Hepatocyte (in vitro differentiated cells): ENCODE results near the gene FBXL20. TPM values are rescaled to one million over a fixed set of nuclear protein-coding genes. Genes with fewer than 3 reads are reported as not detected.

Source experiments
- DNase-seq: peaks from one replicate; pipeline ENCODE4 v3.0.0-alpha.2; 2016; ENCODE audit warnings: low spot score
- H2AFZ ChIP-seq: fragments of 200-600 bp; sonication (generic); 2 replicates; pipeline ENCODE4 v1.6.0; 2016; ENCODE audit warnings: antibody characterized with exemption, mild to moderate bottlenecking
- H3K27ac ChIP-seq: fragments of 200-600 bp; sonication (generic); 2 replicates; pipeline ENCODE4 v1.5.1; 2016; ENCODE audit warnings: mild to moderate bottlenecking
- H3K27me3 ChIP-seq: fragments of 200-600 bp; sonication (generic); 2 replicates; pipeline ENCODE4 v1.6.1; 2016
- H3K36me3 ChIP-seq: fragments of 200-600 bp; sonication (generic); replicated peaks from 2 replicates; pipeline ENCODE4 v1.5.1; 2016; ENCODE audit warnings: low read depth; ENCODE audit not compliant: insufficient read depth
- H3K4me1 ChIP-seq: fragments of 200-600 bp; sonication (generic); 2 replicates; pipeline ENCODE4 v1.5.1; 2016; ENCODE audit warnings: mild to moderate bottlenecking, moderate library complexity; ENCODE audit not compliant: insufficient read depth
- H3K4me2 ChIP-seq: fragments of 200-600 bp; sonication (generic); 2 replicates; pipeline ENCODE4 v1.6.0; 2016
- H3K4me3 ChIP-seq: fragments of 200-600 bp; sonication (generic); 2 replicates; pipeline ENCODE4 v1.5.1; 2016; ENCODE audit warnings: mild to moderate bottlenecking
- H3K79me2 ChIP-seq: fragments of 200-600 bp; sonication (generic); 2 replicates; pipeline ENCODE4 v1.6.0; 2017; ENCODE audit warnings: mild to moderate bottlenecking
- H3K9me2 ChIP-seq: fragments of 200-600 bp; sonication (generic); replicated peaks from 2 replicates; pipeline ENCODE4 v1.6.0; 2017; ENCODE audit warnings: mild to moderate bottlenecking; ENCODE audit not compliant: insufficient read depth
- H3K9me3 ChIP-seq: fragments of 200-600 bp; sonication (generic); 2 replicates; pipeline ENCODE4 v1.5.1; 2016; ENCODE audit warnings: low read depth, mild to moderate bottlenecking
- H4K20me1 ChIP-seq: fragments of 200-600 bp; sonication (generic); 2 replicates; pipeline ENCODE4 v1.6.0; 2016; ENCODE audit warnings: mild to moderate bottlenecking; ENCODE audit not compliant: insufficient read depth, poor library complexity, severe bottlenecking
- CTCF ChIP-seq: fragments of 200-600 bp; sonication (generic); IDR thresholded peaks from 2 replicates; pipeline ENCODE4 v1.5.1; 2016; ENCODE audit warnings: antibody characterized with exemption, mild to moderate bottlenecking; ENCODE audit not compliant: poor library complexity
- EZH2 ChIP-seq: fragments of 200-600 bp; sonication (generic); IDR thresholded peaks from 2 replicates; pipeline ENCODE4 v1.6.1; 2016; ENCODE audit warnings: antibody characterized with exemption, mild to moderate bottlenecking, borderline replicate concordance
- EZH2phosphoT487 ChIP-seq: fragments of 200-600 bp; sonication (generic); IDR thresholded peaks from one replicate; pipeline ENCODE4 v1.6.1; 2018; ENCODE audit warnings: antibody characterized with exemption, mild to moderate bottlenecking, low read depth, moderate library complexity; ENCODE audit not compliant: unreplicated experiment, severe bottlenecking
- WGBS: methylation state at CpG from one replicate; pipeline ENCODE4 v1.1.6; 2016; ENCODE audit warnings: low lambda C conversion rate; ENCODE audit errors: missing lambda C conversion rate; 5-methylcytosine and 5-hydroxymethylcytosine counted together
- polyA plus RNA-seq: library from polyadenylated mRNA; unstranded; fragments of >200 nt; fragmentation: Nextera tagmentation; extraction: Ambion mirVana; gene quantifications from 2 replicates; pipeline ENCODE4 v1.2.1, GENCODE V29; 2016
- total RNA-seq: library from RNA; depleted of rRNA; stranded (reverse); fragments of >200 nt; gene quantifications from 2 replicates; pipeline ENCODE4 v1.2.3, GENCODE V29; 2014

The FBXL20 gene
- total and polyA plus RNA-seq, 2 experiments from 2014 or later: 8.0 to 11.6 TPM

GRCh38 chr17:39402244-39402889, 941 bp upstream of the FBXL20 start:
- no peaks in the 10 kb centered on the region for H3K9me2 ChIP-seq
- H3K27me3 ChIP-seq: no peaks in the 10 kb centered on the region
- H4K20me1 ChIP-seq: peaks cover 18% of the 10 kb centered on the region
- H3K36me3 ChIP-seq: no peaks in the 10 kb centered on the region
- peak overlapping the region; percentile 83 for H3K4me2 ChIP-seq
- peaks cover 18% of the 10 kb centered on the region for H3K4me1 ChIP-seq
- peaks cover 36% of the 10 kb centered on the region for H3K79me2 ChIP-seq
- H3K4me3 ChIP-seq: peak overlapping the region; percentile 81
- TF ChIP-seq EZH2 (no peak), EZH2phosphoT487 (no peak), CTCF (no peak)
- DNase-seq: peak; percentile 95
- H3K27ac ChIP-seq: peak overlapping the region; percentile 78
- H2AFZ ChIP-seq: peak overlapping the region; percentile 93
- under 1% methylated on average over 47 of the region's 53 CpGs for WGBS
- no peaks in the 10 kb centered on the region for H3K9me3 ChIP-seq

GRCh38 chr17:39400547-39401411, 647 bp downstream of the FBXL20 start:
- Histone ChIP-seq H3K27me3 (no peaks in the 10 kb centered on the region), H2AFZ (peak overlapping the region; percentile 62), H3K4me3 (peak overlapping the region; percentile 83), H3K9me2 (no peaks in the 10 kb centered on the region), H3K36me3 (no peaks in the 10 kb centered on the region), H4K20me1 (peaks cover 24% of the 10 kb centered on the region), H3K9me3 (no peaks in the 10 kb centered on the region), H3K79me2 (peaks cover 46% of the 10 kb centered on the region), H3K4me1 (peaks cover 13% of the 10 kb centered on the region), H3K27ac (peak overlapping the region; percentile 85), H3K4me2 (peak overlapping the region; percentile 93)
- 3% methylated on average over 39 of the region's 46 CpGs for WGBS
- DNase-seq: peak; percentile 47
- no peak for TF ChIP-seq CTCF
- no peak for TF ChIP-seq EZH2
- TF ChIP-seq EZH2phosphoT487: no peak

- DNase-seq: no peak
- Histone ChIP-seq H3K9me3 (no peaks in the 10 kb centered on the region), H3K4me1 (peaks cover 7% of the 10 kb centered on the region), H3K36me3 (no peaks in the 10 kb centered on the region), H3K9me2 (no peaks in the 10 kb centered on the region), H2AFZ (no peak overlapping the region), H4K20me1 (peaks cover 34% of the 10 kb centered on the region), H3K27ac (no peak overlapping the region), H3K79me2 (peaks cover 56% of the 10 kb centered on the region), H3K4me3 (peak overlapping the region; percentile 83), H3K27me3 (no peaks in the 10 kb centered on the region), H3K4me2 (peak overlapping the region; percentile 93)
- 58% methylated on average over 4 of the region's 4 CpGs for WGBS
- TF ChIP-seq EZH2phosphoT487 (no peak), EZH2 (no peak), CTCF (no peak)
Observed at GRCh38 chr17:39399791-39400190, 1.6 kb downstream of the FBXL20 start.
